NCI-H345 treated with DMSO at 0.1 percent for 48 hours (cell line): ENCODE data around the gene ZSWIM4.
"Not testable (repeated sequence)": the region's sequence is repeated elsewhere in the genome, so short reads cannot be mapped to it uniquely, and the experiment has no call there.

Experiments
- DNase-seq: peaks from one replicate; lab custom pipeline; 2025; ENCODE audit not compliant: unreplicated experiment; lab: John Stamatoyannopoulos, UW

The ZSWIM4 gene

DNA sequence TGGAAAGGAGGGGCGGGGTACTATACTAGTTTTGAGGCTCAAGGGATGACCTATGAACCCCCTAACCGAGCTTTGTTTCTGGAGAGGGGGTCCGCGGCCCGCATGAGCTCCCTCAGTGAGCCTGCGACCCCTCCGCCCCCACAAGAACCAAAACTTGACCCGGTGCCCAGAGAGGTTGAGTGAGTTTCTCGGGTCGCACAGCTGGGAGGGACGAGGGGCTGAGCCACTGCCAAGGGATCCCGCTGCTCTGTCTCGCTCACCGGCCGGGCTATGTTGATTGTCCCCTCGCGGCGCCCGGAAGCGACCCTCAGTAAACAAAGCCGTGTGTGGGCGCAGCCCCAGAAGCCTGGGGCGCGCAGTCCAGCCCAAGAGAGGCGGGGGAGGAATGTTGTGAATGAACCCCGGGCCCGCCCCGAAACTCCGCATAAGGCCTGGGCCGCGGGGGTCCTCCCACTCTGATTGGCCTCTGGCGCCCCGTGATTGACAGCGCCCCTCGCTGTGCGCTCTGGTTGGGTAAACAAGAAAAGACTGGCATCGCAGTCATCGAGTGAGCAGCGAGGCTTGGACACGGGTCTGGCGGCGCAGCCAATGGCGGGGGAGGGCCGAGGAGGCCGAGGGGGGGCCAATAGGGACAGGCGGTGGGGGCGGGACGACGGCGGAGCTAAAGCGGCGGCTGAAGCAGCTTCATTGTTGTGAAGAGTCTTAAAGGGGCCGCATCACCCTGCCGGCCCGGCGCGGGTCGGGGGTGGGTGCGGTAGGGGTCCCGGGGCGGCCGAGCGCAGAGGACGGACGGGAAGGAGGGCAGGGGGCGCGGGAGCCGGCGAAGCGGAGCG is at the start of gene ZSWIM4:
ZSWIM4 (plus strand) TSS at position 687 of the 833 bp plus-strand sequence. CDS start 206 bp downstream, outside the sequence.
- DNase-seq: peak; percentile 95

GRCh38 chr19:13747098-13747453 is 48.2 kb upstream of the ZSWIM4 start:
- no peak for DNase-seq

DNA sequence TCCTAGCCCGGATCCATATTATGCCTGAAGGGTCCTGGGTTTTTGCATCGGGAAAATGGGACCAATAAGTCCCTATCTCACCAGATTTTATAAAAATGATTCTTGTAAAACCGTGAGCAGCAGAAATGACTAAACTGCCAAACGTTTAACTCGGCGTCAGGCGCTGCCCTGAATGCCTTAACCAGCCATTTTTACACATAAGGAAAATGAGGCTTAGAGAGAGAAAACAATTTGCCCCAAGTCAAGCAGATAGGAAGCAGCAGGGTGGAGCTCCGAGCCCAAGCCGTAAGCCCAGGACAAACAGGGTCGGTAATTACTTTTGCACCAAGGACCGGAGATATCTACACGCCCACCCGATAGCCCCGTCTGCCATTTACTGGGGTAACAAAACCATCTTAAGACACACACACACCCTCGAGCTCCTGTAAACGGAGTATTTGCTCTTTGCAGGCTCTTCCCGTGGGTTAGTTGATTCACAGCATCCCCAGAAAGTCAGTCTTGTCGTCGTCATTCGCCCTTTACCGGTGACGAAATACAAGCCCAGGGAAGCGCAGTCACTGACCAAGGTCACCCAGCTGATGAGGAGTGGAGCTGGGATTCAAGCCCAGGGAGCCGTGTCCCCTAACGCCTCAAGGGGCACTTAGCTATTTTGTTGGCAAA is 46.9 kb upstream of the ZSWIM4 start:
- no peak for DNase-seq

DNA sequence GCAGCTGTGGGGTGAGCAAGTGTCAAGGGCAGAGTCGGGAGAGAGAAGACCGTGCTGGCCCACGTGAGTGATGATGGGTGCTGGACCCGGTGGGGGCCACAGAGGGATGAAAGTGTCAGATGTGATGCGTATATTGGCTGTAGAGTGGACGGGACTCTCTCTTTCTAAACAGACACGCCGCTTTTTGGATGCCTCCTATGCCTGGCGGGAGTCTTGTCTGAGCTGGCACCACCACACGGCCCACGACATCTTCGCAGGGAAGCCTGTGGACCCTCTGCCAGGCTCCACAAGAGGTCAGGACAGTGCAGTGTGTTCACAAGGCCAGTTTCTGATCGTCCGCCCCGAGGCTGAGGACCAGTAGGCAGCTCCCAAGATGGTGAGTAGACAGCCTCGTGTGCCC is 43.8 kb upstream of the ZSWIM4 start:
- DNase-seq: no peak

- not testable (repeated sequence) for DNase-seq
These were observed 41.6 kb upstream of the ZSWIM4 start for GRCh38 chr19:13753622-13754021.

GRCh38 chr19:13756210-13756609 is 39.0 kb upstream of the ZSWIM4 start:
- no peak for DNase-seq

- no peak for DNase-seq
These were observed 37.2 kb upstream of the ZSWIM4 start for GRCh38 chr19:13757805-13758772.

DNA sequence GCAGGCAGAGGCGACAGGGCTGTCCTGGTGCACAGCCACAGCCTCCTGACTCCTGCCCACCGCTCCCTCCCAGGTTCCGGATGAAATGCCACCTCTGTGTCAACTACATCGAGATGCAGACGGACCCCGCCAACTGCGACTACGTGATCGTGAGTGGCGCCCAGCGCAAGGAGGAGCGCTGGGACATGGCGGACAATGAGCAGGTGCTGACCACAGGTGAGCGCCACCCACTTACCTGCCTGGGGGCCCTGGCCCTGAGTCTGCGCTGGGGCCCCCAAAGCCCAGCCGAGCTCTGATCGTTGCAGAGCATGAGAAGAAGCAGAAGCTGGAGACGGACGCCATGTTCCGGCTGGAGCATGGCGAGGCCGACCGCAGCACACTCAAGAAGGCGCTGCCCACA is 36.4 kb upstream of the ZSWIM4 start:
- no peak for DNase-seq

GRCh38 chr19:13761423-13761822 is 33.8 kb upstream of the ZSWIM4 start:
- DNase-seq: no peak

- no peak for DNase-seq
These were observed 32.5 kb upstream of the ZSWIM4 start for GRCh38 chr19:13762635-13763235.

DNA sequence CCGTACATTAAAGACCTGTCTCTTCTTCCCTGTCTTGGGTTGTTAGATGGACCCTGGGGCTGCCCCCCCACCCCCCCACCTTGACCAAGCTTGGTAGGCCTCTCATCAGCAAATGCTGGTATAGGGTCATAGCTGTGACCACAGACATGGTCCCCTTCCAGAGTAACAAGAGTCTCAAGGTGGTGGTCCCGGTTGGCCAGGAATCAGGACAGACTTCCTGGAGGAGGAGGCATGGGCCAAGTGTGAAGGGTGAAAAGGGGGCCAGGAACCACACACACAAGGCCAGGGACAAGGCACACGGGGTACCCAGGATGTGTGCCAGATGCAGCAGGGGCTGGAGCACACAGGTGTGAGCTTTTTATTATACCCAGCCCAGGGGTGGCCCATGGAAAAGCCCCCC is 32.0 kb upstream of the ZSWIM4 start:
- no peak for DNase-seq

- peak; percentile 34 for DNase-seq
These were observed 31.0 kb upstream of the ZSWIM4 start, which contains the start of gene MRI1 for GRCh38 chr19:13764101-13764807. Gene MRI1, plus strand, starts transcription at chr19:13764522. Its CDS starts 67 bp downstream, at chr19:13764589.

DNA sequence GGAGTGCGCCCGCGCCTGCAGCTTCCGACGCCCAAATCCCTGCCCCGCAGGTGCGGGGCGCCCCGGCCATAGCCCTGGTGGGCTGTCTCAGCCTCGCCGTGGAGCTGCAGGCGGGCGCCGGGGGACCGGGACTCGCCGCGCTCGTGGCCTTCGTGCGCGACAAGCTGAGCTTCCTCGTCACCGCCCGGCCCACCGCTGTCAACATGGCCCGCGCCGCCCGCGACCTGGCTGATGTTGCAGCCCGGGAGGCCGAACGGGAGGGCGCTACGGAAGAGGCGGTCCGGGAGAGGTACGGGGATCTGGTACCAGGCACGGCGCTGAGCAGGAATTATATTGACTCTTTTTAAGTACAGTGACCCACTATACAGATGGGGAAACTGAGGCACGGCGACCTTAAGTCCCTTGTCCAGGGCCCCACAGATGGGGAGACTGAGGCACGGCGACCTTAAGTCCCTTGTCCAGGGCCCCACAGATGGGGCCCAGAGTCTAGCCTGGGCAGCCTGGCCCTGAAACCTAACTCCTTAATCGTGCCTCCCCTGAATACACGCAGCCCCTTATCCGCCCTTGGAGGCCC is 30.3 kb upstream of the ZSWIM4 start:
- no peak for DNase-seq

DNA sequence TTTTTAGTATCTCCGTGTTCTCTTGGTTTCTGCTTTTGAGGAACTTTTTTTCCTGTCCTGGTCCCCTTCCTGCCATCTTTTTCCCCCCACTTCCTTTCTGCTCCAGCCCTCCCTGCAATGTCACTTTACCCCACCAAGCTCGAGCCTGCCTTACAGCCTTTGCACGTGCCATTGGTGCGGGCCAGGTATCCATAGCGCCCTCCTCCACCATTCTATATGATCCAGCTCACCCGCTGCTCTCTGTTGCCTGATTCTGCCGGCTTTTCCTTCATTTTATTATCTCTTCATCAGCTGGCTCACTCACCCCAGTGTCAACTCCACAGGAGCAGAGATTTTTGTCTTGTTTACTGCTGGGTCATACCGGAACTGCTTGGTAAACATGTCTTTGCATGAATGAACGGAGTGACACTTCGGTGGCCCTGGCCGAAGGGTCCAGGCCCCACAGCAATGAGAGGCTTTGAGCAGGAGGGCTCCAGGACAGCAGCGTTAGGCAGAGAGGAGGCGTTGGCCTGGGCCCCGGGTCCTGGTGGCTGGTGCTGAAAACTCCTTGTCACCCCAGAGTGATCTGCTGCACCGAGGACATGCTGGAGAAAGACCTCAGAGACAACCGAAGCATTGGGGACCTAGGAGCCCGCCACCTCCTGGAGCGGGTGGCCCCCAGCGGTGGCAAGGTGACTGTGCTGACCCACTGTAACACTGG is 29.7 kb upstream of the ZSWIM4 start:
- no peak for DNase-seq

- no peak for DNase-seq
These were observed 29.2 kb upstream of the ZSWIM4 start for GRCh38 chr19:13766095-13766481.

DNA sequence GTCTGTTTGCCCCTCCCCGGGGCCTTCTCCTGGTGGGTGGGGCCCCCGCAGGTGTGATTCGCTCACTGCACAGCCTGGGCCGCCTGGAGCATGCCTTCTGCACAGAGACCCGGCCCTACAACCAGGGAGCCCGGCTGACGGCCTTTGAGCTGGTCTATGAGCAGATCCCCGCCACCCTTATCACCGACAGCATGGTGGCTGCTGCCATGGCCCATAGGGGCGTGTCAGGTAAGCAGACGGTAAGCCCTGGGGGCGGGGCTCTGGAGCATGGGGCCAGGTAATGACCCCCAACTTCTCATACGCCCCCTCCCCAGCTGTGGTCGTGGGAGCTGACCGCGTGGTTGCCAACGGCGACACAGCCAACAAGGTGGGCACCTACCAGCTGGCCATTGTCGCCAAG is 26.7 kb upstream of the ZSWIM4 start:
- no peak for DNase-seq

GRCh38 chr19:13770013-13770635 is 25.1 kb upstream of the ZSWIM4 start:
- DNase-seq: no peak

DNA sequence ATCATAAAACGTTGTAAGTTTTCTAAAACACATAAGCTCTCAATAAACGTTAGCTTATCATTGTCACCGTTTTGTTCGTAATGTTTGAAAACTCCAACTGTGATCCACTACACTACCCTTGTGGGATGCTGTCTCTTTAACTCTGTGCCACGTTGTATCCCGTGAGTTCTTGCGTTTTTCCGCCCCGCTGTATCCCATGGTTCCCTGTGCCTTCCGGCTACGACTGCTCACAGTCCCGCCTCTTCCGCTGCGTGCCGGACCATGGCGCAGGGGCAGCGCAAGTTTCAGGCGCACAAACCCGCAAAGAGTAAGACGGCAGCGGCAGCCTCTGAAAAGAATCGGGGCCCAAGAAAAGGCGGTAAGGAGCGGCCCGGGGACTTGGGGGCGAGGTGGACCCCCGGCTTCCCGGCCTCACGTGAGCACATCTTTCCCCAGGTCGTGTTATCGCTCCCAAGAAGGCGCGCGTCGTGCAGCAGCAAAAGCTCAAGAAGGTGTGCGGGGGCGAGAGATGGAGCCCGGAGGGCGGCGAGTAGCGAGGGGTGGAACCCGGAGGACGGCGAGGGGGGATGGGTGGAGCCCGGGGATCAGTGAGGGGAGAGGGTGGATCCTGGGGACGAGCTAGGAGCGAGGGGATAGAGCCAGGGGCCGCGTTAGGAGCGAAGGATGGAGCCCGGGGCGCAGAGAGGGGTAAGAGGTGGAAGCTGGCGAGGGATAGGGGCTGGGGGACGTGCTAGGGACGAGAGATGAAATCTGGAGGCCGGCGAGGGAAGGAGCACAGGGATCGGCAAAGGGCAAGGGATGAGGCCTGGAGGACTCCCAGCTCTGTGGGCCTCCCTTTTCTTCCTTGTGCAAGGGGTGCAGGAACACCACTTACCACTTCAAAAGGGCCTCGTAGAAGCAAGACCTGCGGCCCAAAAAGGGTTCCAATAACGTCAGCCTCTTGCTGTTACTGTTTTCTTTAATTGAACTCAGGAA is 20.7 kb upstream of the ZSWIM4 start, which contains the start of gene C19orf53:
C19orf53 (plus strand) TSS at position 240 of the 975 bp plus-strand sequence; CDS start at position 262, 22 bp downstream.
- peak; percentile 72 for DNase-seq
